ENCODE results near the gene PTPN1. TPM values are rescaled to one million over a fixed set of nuclear protein-coding genes. Genes with fewer than 3 reads are reported as not detected.

PTPN1 gene
- total RNA-seq, 3 donors from 2014 or later (not counting 1 experiment from before 2014, with no cell fraction given), result 52.9 to 64.5 (median 58.3) TPM

GRCh38 chr20:50520222-50520880, 10.2 kb downstream of the PTPN1 start:
- no peaks in the 10 kb centered on the region for H3K27me3 Mint-ChIP-seq (ENCODE audit: low read depth in 2 of 2)

GRCh38 chr20:50521221-50522052, 11.3 kb downstream of the PTPN1 start:
- 92% methylated on average over 6 of the region's 7 CpGs for WGBS (ENCODE audit: insufficient coverage)

More at GRCh38 chr20:50520222-50520880, 10.2 kb downstream of the PTPN1 start:
- peaks cover 79 to 84% of the 10 kb centered on the region in 2 donors for H3K4me1 Mint-ChIP-seq
- no peak overlapping the region for H3K4me3 ChIP-seq (ENCODE audit: low read length)
- no peaks in the 10 kb centered on the region for H3K36me3 Mint-ChIP-seq
- no peak for TF ChIP-seq CTCF (IDR thresholded peaks at IDR 0.05)
- H3K36me3 ChIP-seq (ENCODE audit: control insufficient read depth, insufficient read depth, low read length), result no peaks in the 10 kb centered on the region
- H3K9me3 ChIP-seq (ENCODE audit: control insufficient read depth, insufficient read depth, low read length), result no peaks in the 10 kb centered on the region
- peaks cover 63% of the 10 kb centered on the region for H3K4me1 ChIP-seq (ENCODE audit: control insufficient read depth, insufficient read depth, low read length)
- H3K27ac Mint-ChIP-seq, result peak overlapping the region; percentile 95 to 98
- peak in 1 of 2 donors; percentile 40 for DNase-seq
- intact Hi-C loops (cut with micrococcal nuclease), result no loop called here
- H3K4me3 Mint-ChIP-seq, result peak overlapping the region; percentile 90
- no peaks in the 10 kb centered on the region for H3K27me3 ChIP-seq (ENCODE audit: control insufficient read depth, insufficient read depth, low read length)
- WGBS (ENCODE audit: insufficient coverage), result 73% methylated on average over 5 of the region's 7 CpGs
- no peaks in the 10 kb centered on the region for H3K9me3 Mint-ChIP-seq
- ATAC-seq, result peak; percentile 16 to 21 (median 18)
- peak overlapping the region; percentile 55 for H3K27ac ChIP-seq (ENCODE audit: low read length)

GRCh38 chr20:50522053-50522674, 12.0 kb downstream of the PTPN1 start:
- no peaks in the 10 kb centered on the region for H3K27me3 Mint-ChIP-seq (ENCODE audit: low read depth in 2 of 2)
- H3K4me3 ChIP-seq (ENCODE audit: low read length), result no peak overlapping the region
- peaks cover 62 to 68% of the 10 kb centered on the region in 2 donors for H3K4me1 Mint-ChIP-seq
- DNase-seq (no peak), ATAC-seq (no peak)
- peaks cover 70% of the 10 kb centered on the region for H3K4me1 ChIP-seq (ENCODE audit: control insufficient read depth, insufficient read depth, low read length)
- no peak for TF ChIP-seq CTCF (IDR thresholded peaks at IDR 0.05)
- H3K36me3 ChIP-seq (ENCODE audit: control insufficient read depth, insufficient read depth, low read length), result no peaks in the 10 kb centered on the region
- H3K9me3 ChIP-seq (ENCODE audit: control insufficient read depth, insufficient read depth, low read length), result no peaks in the 10 kb centered on the region
- intact Hi-C loops (cut with micrococcal nuclease), result no loop called here
- no peaks in the 10 kb centered on the region for H3K36me3 Mint-ChIP-seq
- no peaks in the 10 kb centered on the region for H3K27me3 ChIP-seq (ENCODE audit: control insufficient read depth, insufficient read depth, low read length)
- H3K27ac Mint-ChIP-seq, result peak overlapping the region; percentile 95 to 98
- H3K27ac ChIP-seq (ENCODE audit: low read length), result peak overlapping the region; percentile 55
- WGBS (ENCODE audit: insufficient coverage), result 92% methylated on average over 3 of the region's 3 CpGs
- no peaks in the 10 kb centered on the region for H3K9me3 Mint-ChIP-seq
- H3K4me3 Mint-ChIP-seq, result no peak overlapping the region

More at GRCh38 chr20:50521221-50522052, 11.3 kb downstream of the PTPN1 start:
- Histone ChIP-seq H3K9me3 (ENCODE audit: control insufficient read depth, insufficient read depth, low read length) (no peaks in the 10 kb centered on the region), H3K27ac (ENCODE audit: low read length) (peak overlapping the region; percentile 55), H3K36me3 (ENCODE audit: control insufficient read depth, insufficient read depth, low read length) (no peaks in the 10 kb centered on the region), H3K4me1 (ENCODE audit: control insufficient read depth, insufficient read depth, low read length) (peaks cover 66% of the 10 kb centered on the region), H3K27me3 (ENCODE audit: control insufficient read depth, insufficient read depth, low read length) (no peaks in the 10 kb centered on the region), H3K4me3 (ENCODE audit: low read length) (no peak overlapping the region)
- Mint-ChIP-seq H3K36me3 (no peaks in the 10 kb centered on the region), H3K27me3 (ENCODE audit: low read depth in 2 of 2) (no peaks in the 10 kb centered on the region), H3K4me3 (no peak overlapping the region), H3K27ac (peak overlapping the region; percentile 95 to 98), H3K4me1 (peaks cover 68 to 74% of the 10 kb centered on the region in 2 donors), H3K9me3 (no peaks in the 10 kb centered on the region)
- ATAC-seq (no peak), DNase-seq (no peak)
- TF ChIP-seq CTCF (IDR thresholded peaks at IDR 0.05), result no peak
- intact Hi-C loops (cut with micrococcal nuclease), result no loop called here

Measured in natural killer cell (primary cell).